Activated T-helper 17 cell treated with anti-CD3 and anti-CD28 coated beads, Interleukin-2, amount 50 U/mL, for 72 hours (primary cell): ENCODE results near the gene PDCD2L. TPM values are rescaled to one million over a fixed set of nuclear protein-coding genes. Genes with fewer than 3 reads are reported as not detected.

Experiments
- ATAC-seq: fragments of 150-1000 bp; cut with Tn5 transposase; replicated peaks from 2 replicates; pipeline ENCODE4 v1.10.0; 2021; ENCODE audit warnings: mild to moderate bottlenecking, moderate library complexity
- H3K27ac Mint-ChIP-seq: one replicate; pipeline ENCODE4 v1.8.0; 2022; ENCODE audit warnings: mixed read lengths
- H3K27me3 Mint-ChIP-seq: one replicate; pipeline ENCODE4 v1.8.0; 2022; ENCODE audit warnings: mixed read lengths
- H3K36me3 Mint-ChIP-seq: one replicate; pipeline ENCODE4 v1.8.0; 2022; ENCODE audit warnings: low read depth, mild to moderate bottlenecking, mixed read lengths
- H3K4me1 Mint-ChIP-seq: one replicate; pipeline ENCODE4 v1.8.0; 2022; ENCODE audit warnings: mixed read lengths
- H3K4me3 Mint-ChIP-seq: one replicate; pipeline ENCODE4 v1.8.0; 2022; ENCODE audit warnings: mild to moderate bottlenecking, mixed read lengths
- H3K9me3 Mint-ChIP-seq: one replicate; pipeline ENCODE4 v1.8.0; 2022; ENCODE audit warnings: mixed read lengths
- total RNA-seq, 2 donors: library from RNA; stranded (reverse); gene quantifications; one replicate each; pipeline ENCODE4 v1.2.3, GENCODE V29; 2022

Gene PDCD2L, protein sequence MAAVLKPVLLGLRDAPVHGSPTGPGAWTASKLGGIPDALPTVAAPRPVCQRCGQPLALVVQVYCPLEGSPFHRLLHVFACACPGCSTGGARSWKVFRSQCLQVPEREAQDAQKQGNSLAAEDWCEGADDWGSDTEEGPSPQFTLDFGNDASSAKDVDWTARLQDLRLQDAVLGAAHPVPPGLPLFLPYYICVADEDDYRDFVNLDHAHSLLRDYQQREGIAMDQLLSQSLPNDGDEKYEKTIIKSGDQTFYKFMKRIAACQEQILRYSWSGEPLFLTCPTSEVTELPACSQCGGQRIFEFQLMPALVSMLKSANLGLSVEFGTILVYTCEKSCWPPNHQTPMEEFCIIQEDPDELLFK
- 10 to 100 TPM; 11.9 to 30.4 TPM for total RNA-seq

DNA sequence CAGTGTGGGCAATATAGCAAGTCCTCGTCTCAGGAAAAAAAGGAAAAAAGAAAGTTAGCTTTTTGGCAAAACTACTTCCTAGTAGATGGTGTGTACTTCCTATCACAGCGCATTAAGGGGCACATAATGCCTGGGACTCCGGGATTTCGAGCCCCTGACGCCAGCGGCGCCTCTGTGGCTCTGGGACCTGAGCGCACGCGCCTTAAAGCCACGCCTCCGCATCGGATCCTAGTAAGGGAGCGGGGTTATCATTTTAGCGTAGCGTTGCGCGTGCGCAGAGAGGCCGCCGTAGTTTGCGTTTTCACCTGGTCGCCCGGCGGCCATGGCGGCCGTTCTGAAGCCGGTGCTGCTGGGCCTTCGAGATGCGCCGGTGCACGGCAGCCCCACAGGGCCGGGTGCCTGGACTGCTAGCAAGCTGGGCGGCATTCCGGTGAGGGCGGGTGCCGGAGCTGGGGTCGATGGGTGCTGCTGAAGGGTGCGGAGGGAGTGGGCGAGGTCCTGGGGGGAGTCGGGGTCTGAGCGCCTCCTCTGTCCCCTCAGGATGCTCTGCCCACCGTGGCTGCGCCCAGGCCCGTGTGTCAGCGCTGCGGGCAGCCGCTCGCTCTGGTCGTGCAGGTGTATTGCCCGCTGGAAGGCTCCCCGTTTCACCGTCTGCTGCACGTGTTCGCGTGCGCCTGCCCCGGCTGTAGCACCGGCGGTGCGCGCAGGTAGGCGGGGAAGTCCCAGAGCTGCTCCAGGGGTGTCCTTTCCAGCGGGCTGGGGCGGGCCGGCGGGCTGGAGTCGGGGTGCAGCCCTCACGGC, at the start of gene PDCD2L:
TSS of gene PDCD2L (plus strand) at position 291 of the 801 bp plus-strand sequence. CDS start at position 323, 32 bp downstream.
- peak; percentile 89 for ATAC-seq
- Mint-ChIP-seq H3K36me3 (peaks cover 69% of the 10 kb centered on the region), H3K4me1 (peaks cover 1% of the 10 kb centered on the region)

DNA sequence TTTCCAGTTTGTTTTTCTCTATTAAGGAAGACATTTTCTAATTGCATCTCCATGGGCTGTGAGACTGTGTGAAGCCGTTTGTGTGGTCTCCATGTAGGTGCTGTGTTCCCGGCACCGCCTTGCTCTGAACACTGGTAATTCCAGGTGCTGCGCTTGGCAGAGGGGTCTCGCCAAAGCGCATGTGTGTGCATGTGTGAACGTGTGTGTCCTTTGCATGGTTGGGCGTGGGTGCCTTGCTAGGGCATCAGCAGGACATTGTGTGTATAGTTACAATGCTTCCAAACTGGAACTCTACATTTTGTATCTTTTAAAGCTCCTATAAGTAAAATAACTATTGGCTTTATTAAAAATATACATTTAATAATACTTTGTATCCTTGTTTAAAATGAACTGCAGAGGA, 49.0 kb upstream of the PDCD2L start:
- no peaks in the 10 kb centered on the region for H3K27me3 Mint-ChIP-seq
- no peaks in the 10 kb centered on the region for H3K9me3 Mint-ChIP-seq
- no peak for ATAC-seq
- H3K27ac Mint-ChIP-seq: peak overlapping the region; percentile 14
- peaks cover 27% of the 10 kb centered on the region for H3K4me1 Mint-ChIP-seq
- no peak overlapping the region for H3K4me3 Mint-ChIP-seq
- peaks cover 60% of the 10 kb centered on the region for H3K36me3 Mint-ChIP-seq

More for the DNA sequence above, at the start of gene PDCD2L:
- H3K9me3 Mint-ChIP-seq: no peaks in the 10 kb centered on the region
- no peaks in the 10 kb centered on the region for H3K27me3 Mint-ChIP-seq
- peak within 1 kb of the TSS; percentile 84 for H3K4me3 Mint-ChIP-seq
- H3K27ac Mint-ChIP-seq: peak within 1 kb of the TSS; percentile 84

DNA sequence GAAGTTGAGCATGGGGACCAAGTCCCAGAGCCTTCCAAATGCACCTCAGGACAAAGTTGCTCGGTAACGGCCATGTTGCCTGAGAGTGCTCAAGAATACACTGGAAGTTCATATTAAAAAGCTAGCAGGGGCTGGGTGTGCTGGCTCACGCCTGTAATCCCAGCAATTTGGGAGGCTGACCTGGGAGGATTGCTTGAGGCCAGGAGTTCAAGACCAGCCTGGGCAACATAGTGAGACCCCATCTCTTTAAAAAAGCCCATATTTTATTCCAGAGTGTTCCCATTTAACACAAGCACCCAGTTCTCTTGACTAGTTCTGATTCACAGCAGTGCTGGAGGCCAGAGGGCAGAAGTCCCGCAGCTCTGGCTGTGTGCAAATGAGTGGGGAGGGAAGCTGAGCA, 47.3 kb upstream of the PDCD2L start:
- Mint-ChIP-seq H3K9me3 (no peaks in the 10 kb centered on the region), H3K27me3 (no peaks in the 10 kb centered on the region), H3K4me1 (peaks cover 25% of the 10 kb centered on the region), H3K36me3 (peaks cover 50% of the 10 kb centered on the region), H3K4me3 (peak overlapping the region; percentile 96), H3K27ac (peak overlapping the region; percentile 14)
- no peak for ATAC-seq

DNA sequence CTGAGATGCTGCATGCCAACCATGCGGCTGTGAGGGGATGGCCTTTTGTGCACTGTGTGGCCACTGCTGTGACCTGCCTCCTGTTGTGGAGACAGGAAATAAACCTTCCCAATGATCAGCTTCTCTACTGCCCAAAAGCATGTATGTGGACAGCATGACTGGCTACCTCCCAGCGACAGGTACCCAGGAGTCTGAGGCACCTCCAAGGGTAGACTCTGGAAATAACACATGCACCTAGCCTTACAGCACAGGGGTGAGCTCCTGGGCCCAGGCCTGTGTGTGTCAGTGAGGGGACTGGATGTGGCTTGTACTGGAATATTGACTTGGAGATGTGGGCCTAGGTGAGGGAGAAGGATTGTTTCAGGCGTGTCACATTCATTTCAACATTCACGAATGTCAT, 46.8 kb upstream of the PDCD2L start:
- no peaks in the 10 kb centered on the region for H3K27me3 Mint-ChIP-seq
- H3K9me3 Mint-ChIP-seq: no peaks in the 10 kb centered on the region
- H3K4me3 Mint-ChIP-seq: peak overlapping the region; percentile 96
- H3K36me3 Mint-ChIP-seq: peaks cover 44% of the 10 kb centered on the region
- ATAC-seq: no peak
- peaks cover 25% of the 10 kb centered on the region for H3K4me1 Mint-ChIP-seq
- peak overlapping the region; percentile 99 for H3K27ac Mint-ChIP-seq

DNA sequence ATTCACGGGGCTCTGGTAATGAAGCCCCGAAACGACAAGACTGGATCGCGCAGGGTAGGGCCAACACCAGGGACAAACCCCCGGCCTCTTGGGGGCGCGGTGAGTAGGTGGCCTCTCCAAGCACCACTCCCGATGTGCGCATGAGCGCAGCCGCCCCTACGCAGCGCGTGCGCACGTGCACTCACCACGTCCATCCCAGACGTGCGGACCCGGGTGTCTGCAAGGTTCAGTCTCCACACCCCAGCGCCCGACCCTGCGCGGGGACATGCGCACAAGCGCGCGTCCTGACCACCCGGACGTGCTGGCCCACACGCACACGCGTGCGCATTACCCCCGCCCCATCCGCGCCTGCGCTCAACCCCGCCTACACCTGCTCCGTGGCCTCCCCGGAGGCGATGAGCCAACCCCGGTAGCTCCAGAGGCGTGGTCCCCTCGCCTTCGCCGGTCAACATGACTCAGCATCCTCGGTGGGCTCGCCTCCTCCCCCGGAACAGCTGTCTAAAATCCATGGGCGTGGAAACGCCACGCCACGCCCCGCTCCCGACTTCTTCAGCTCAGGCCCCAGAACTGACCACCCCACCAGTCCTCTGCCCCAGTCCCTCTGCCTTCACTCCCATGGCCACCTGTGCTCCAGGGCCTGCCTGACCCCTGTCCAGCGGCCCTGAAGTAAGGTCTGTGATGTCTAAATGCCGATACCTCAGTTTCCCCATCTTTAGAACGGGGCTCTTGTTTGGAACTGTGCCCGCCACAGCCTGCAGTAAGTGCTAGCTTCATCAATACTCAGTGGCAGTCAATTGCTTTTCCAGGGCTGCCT, 44.9 kb upstream of the PDCD2L start:
- H3K27me3 Mint-ChIP-seq: no peaks in the 10 kb centered on the region
- ATAC-seq: peak; percentile 88
- no peaks in the 10 kb centered on the region for H3K9me3 Mint-ChIP-seq
- peak overlapping the region; percentile 96 for H3K4me3 Mint-ChIP-seq
- H3K36me3 Mint-ChIP-seq: peaks cover 34% of the 10 kb centered on the region
- peak overlapping the region; percentile 99 for H3K27ac Mint-ChIP-seq
- H3K4me1 Mint-ChIP-seq: peaks cover 32% of the 10 kb centered on the region

DNA sequence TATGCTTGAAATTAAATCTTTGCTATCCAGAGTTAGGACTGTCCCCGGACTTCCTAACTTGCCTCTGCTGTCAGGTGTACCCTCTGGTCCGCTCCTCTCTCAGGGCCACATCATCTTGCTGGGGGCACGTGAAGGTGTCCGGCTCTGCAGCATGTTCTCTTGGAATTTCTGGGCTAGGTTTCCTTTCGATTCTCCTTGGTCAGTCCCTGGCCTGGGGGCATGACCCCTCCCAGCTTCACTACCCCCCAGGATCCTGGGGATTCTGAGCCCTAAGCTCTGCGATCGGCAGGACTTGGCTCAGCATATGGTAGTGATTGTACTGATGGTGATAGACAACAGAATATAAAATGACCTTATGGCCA, 44.3 kb upstream of the PDCD2L start:
- peak overlapping the region; percentile 96 for H3K4me3 Mint-ChIP-seq
- peaks cover 32% of the 10 kb centered on the region for H3K4me1 Mint-ChIP-seq
- H3K27ac Mint-ChIP-seq: peak overlapping the region; percentile 99
- no peaks in the 10 kb centered on the region for H3K9me3 Mint-ChIP-seq
- peaks cover 36% of the 10 kb centered on the region for H3K36me3 Mint-ChIP-seq
- no peak for ATAC-seq
- H3K27me3 Mint-ChIP-seq: no peaks in the 10 kb centered on the region

DNA sequence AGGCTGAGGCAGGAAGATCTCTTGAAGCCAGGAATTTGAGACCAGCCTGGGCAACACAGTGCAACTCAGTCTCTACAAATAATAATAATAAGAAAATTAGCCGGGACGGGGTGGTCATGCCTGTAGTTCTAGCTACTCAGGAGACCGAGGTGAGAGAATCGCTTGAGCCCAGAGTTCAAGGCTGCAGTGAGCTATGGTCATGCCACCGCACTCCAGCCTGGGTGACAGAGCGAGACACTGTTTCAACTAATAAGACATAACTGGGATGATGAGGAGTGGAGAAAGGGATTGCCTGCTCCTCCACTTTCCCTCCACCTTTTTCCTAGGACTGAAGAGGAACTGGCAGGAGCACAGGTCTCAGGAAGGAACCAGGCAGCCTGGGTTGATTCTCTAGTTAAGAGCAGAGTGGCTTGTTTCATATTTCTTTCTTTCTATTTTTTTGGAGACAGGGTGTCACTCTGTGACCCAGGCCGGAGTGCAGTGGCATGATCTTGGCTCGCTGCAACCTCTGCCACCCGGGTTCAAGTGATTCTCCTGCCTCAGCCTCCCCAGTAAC, 43.8 kb upstream of the PDCD2L start:
- H3K4me1 Mint-ChIP-seq: peaks cover 32% of the 10 kb centered on the region
- H3K27ac Mint-ChIP-seq: peak overlapping the region; percentile 99
- H3K9me3 Mint-ChIP-seq: no peaks in the 10 kb centered on the region
- no peak for ATAC-seq
- peaks cover 34% of the 10 kb centered on the region for H3K36me3 Mint-ChIP-seq
- peak overlapping the region; percentile 96 for H3K4me3 Mint-ChIP-seq
- H3K27me3 Mint-ChIP-seq: no peaks in the 10 kb centered on the region

DNA sequence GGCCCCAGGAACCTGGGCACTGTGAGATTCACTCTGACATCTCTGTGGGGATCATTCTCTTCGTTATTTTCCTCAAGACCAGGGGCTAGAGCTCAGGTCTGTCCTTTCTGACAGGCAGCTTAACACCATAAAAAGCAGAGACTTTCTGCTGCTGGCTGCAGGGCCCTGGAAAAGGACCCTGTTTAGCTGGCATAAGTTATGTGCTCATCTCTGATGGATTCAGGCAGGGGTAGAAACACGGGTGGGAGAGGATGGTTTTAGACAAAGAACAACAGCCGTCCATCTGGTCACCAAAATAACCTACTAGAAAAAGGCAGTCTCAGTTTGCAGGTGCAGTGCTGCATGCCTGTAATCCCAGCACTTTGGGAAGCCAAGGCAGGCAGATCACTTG, 41.5 kb upstream of the PDCD2L start:
- ATAC-seq: no peak
- Mint-ChIP-seq H3K9me3 (no peaks in the 10 kb centered on the region), H3K36me3 (peaks cover 32% of the 10 kb centered on the region), H3K27me3 (no peaks in the 10 kb centered on the region), H3K4me3 (peak overlapping the region; percentile 97), H3K4me1 (peaks cover 40% of the 10 kb centered on the region), H3K27ac (peak overlapping the region; percentile 61)

DNA sequence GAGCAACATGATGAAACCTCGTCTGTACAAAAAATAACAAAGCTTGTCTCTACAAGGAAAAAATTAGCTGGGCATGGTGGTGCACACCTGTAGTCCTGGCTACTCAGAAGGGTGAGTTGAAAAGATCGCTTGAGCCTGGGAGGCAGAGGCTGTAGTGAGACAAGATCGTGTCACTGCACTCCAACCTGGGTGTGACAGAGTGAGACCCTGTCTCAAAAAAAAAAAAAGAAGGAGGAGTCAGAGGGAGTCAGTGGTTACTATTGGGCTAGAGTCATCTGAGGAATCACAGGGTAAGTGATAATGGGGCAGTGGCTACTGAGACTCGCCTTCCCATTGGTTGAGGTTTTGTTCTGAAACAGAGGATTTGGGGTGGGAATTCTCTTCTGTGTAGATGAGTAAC, 41.1 kb upstream of the PDCD2L start:
- H3K9me3 Mint-ChIP-seq: no peaks in the 10 kb centered on the region
- H3K36me3 Mint-ChIP-seq: peaks cover 28% of the 10 kb centered on the region
- H3K4me3 Mint-ChIP-seq: peak overlapping the region; percentile 97
- peak overlapping the region; percentile 61 for H3K27ac Mint-ChIP-seq
- H3K4me1 Mint-ChIP-seq: peaks cover 36% of the 10 kb centered on the region
- H3K27me3 Mint-ChIP-seq: no peaks in the 10 kb centered on the region
- peak; percentile 32 for ATAC-seq

DNA sequence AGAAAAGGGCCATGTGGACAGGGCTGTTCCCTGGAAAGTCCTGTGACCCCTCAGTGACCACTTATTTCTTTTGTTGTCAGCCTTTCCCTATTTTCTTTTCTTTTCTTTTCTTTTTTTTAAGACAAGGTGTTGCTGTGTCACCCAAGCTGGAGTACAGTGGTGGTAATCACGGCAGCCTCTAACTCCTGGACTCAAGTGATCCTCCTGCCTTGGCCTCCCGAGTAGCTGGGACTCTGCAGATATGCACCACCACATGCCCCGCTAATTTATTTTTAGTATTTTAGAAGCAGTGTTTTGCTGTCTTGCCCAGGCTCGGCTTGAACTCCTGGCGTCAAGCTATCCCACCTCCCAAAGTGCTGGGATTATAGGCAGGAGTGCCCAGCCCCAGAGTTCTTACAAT, 40.3 kb upstream of the PDCD2L start:
- ATAC-seq: no peak
- H3K27me3 Mint-ChIP-seq: no peaks in the 10 kb centered on the region
- H3K27ac Mint-ChIP-seq: no peak overlapping the region
- peaks cover 28% of the 10 kb centered on the region for H3K4me1 Mint-ChIP-seq
- peak overlapping the region; percentile 97 for H3K4me3 Mint-ChIP-seq
- H3K36me3 Mint-ChIP-seq: peaks cover 20% of the 10 kb centered on the region
- H3K9me3 Mint-ChIP-seq: no peaks in the 10 kb centered on the region

DNA sequence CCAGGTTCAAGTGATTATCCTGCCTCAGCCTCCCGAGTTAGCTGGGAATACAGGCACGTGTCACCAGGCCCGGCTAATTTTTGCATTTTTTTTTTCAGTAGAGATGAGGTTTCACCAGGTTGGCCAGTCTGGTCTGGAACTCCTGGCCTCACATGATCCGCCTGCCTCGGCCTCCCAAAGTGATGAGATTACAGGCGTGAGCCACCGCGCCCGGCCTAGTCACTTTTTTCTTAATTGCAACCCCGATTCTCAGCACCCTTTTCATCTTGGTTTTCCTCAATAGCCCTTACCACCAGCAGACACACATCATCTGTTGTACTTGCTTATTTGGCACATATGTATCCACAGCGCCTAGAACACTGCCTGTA, 39.8 kb upstream of the PDCD2L start:
- H3K9me3 Mint-ChIP-seq: no peaks in the 10 kb centered on the region
- H3K27ac Mint-ChIP-seq: peak overlapping the region; percentile 85
- H3K4me1 Mint-ChIP-seq: peaks cover 24% of the 10 kb centered on the region

DNA sequence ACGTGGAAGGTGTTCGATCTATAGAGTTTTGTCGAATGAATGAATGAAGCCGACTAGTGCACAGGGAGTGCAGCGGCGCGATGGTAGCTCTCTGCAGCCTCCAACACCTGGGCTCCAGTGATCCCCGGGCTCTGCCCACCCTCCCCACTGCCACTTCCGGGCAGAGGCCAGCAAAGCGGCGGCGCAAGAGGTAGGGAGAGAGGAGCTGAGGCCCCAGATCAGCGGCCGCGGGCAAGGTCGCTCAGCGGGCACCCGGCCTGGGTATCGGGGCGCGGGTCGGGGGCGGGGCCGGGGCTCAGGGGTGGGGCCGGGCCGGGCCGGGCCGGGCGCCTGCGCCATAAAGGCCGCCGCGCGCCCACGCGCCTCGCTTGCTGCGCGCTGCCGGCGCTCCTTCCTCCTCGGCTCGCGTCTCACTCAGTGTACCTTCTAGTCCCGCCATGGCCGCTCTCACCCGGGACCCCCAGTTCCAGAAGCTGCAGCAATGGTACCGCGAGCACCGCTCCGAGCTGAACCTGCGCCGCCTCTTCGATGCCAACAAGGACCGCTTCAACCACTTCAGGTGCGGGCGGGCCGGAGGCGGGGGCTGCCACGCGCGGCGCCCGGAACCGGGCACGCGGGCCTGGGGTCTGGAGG, 39.3 kb upstream of the PDCD2L start, which contains the start of gene GPI:
TSS of gene GPI (plus strand) at position 367 of the 633 bp plus-strand sequence. CDS start at position 438, 71 bp downstream.
- ATAC-seq: peak; percentile 82
- no peaks in the 10 kb centered on the region for H3K9me3 Mint-ChIP-seq
- H3K4me3 Mint-ChIP-seq: peak within 1 kb of the TSS; percentile 97
- H3K27me3 Mint-ChIP-seq: no peaks in the 10 kb centered on the region
- peaks cover 10% of the 10 kb centered on the region for H3K36me3 Mint-ChIP-seq
- H3K4me1 Mint-ChIP-seq: peaks cover 20% of the 10 kb centered on the region
- peak within 1 kb of the TSS; percentile 94 for H3K27ac Mint-ChIP-seq

More for the DNA sequence above, 39.8 kb upstream of the PDCD2L start:
- ATAC-seq: no peak
- no peaks in the 10 kb centered on the region for H3K27me3 Mint-ChIP-seq
- peaks cover 15% of the 10 kb centered on the region for H3K36me3 Mint-ChIP-seq
- H3K4me3 Mint-ChIP-seq: peak overlapping the region; percentile 97

DNA sequence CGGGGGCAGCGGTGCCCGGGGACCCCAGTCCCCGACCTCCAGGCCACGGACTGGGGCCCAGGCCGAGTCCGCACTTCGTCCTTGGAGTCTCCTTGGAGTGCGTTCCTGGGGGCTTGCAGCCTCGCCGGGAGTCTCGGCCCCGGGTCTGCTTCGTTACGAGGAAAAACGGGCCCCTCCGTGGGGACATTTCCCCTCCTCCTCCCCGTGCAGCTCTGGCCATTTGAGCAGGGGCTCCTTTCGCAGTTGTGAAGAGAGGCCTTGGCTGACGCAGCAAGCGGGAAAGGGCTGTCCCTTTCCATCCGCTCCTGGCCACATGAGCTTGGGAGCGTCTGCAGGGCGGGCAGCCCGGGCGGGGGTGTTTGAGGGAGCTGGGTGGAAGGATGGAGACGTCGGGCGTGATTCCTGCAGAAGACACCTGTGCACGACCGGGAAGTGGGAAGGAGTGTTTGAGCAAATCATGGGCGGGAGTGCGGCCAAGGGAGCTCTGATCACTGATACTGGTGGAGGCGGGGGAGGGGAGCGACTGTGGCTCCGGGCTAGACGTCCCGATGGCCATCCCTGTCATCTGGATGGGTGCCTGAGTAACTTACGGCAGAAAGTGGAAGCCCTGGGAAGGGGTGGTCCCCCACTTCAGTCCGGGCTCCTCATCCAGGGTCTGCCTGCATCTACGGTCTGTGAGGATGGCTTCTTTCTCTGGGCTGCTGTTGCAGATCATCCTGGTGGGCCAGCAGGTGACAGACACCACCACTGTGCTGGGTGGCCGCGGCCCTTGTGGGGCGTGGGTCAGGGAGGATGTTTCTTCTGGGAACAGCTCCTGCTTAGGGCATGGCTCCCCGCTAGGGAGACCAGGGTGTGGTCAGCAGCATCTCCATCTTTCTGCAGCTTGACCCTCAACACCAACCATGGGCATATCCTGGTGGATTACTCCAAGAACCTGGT, 38.5 kb upstream of the PDCD2L start:
- H3K9me3 Mint-ChIP-seq: no peaks in the 10 kb centered on the region
- peaks cover 21% of the 10 kb centered on the region for H3K4me1 Mint-ChIP-seq
- peaks cover 7% of the 10 kb centered on the region for H3K36me3 Mint-ChIP-seq
- H3K27ac Mint-ChIP-seq: peak overlapping the region; percentile 94
- H3K27me3 Mint-ChIP-seq: no peaks in the 10 kb centered on the region
- peak overlapping the region; percentile 97 for H3K4me3 Mint-ChIP-seq
- peak; percentile 8 for ATAC-seq
